Activated T-helper 9 cell treated with anti-CD3 and anti-CD28 coated beads, Interleukin-2, amount 50 U/mL, for 16 hours (primary cell): Measurements from ENCODE around the gene TMEM98.
A peak's percentile ranks its signal among the peaks of the same experiment; 100 is the strongest.
"Not testable (repeated sequence)": the region's sequence is repeated elsewhere in the genome, so short reads cannot be mapped to it uniquely, and the experiment has no call there.

Experiments
- DNase-seq: peaks from one replicate; pipeline ENCODE4 v3.0.0-alpha.2; 2020; ENCODE audit warnings: low read depth

The TMEM98 gene, protein sequence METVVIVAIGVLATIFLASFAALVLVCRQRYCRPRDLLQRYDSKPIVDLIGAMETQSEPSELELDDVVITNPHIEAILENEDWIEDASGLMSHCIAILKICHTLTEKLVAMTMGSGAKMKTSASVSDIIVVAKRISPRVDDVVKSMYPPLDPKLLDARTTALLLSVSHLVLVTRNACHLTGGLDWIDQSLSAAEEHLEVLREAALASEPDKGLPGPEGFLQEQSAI

DNA sequence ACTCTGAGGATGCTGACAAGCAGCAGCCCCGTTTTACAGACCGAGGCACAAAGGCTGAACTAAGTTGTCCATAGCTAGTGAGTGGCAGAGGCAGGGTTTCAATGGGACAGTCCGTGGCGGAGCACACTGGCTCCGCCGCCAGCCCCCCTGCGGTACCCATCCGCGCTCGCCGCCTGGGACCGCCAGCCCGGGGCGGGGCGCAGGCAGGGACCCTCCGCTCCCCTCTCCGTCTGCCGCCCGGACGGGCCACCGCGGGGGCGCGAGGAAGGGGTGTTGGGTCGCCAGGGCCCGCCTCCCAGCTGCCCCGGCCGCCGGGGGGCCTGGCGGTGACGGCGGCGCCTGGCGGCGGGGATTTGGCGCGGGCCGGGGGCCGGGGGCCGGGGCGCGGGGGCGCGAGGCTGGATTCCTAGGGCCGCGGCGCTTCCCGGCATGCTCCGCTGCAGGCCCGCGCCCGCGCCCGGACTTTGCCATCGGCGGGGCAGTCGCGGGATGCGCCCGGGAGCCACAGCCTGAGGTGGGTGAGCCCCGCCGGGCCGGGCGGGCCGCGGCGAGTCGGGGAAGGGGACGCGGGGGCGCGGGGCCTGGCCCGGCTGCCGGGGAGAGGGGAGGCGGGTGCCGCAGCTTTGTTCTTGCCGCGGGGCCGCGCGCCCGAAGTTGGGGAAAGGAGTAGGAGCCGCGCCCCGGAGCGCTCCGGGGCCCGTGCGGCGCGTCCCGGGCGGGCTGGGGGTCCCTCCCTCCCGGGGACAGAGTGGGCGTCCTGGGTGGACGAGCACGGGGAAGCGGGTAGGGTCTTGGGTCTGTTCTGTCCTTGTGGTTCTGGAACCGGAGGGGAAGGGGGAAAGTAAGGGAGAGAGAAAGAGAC, at the start of gene TMEM98:
TSS of gene TMEM98 (plus strand) at position 430 of the 862 bp plus-strand sequence. CDS start 3,376 bp downstream, outside the sequence.
- no peak for DNase-seq

DNA sequence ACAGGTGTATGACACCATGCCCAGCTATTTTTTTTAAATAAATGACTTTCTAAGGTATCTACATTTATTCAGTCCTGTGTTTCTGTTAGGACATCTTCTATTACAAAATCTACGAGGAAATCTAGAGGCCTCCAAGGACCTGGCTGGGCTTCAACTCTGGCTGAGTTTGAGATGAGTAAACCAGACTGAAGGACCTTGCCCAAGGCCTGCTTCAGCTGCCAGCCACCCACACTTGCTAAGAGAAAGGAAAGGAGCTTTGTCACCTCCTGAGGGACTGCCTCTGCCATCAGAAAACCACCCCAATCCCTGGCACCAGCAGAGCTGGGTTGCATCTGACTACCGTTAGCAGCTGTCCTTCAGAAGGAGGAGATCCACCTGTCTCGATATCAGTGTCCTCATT, 49.7 kb upstream of the TMEM98 start:
- no peak for DNase-seq

DNA sequence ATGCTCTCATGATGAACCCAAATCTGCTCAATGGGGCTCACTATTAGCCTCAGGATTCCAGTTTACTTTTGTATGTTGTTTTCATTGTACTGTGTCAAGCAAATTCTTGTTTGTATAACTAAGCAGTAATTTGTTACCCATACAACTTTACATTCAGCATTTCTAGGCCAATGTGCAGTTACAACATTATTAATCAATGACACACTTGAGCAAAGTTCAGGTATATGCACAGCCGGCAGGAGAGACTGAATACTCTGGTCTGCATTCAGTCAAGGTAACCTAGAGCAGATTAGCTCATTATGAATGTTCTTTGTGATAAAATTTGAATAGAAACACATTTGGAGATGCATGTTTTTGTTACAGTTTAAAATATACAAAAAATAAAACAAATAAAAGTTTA, 48.8 kb upstream of the TMEM98 start:
- DNase-seq = no peak

DNA sequence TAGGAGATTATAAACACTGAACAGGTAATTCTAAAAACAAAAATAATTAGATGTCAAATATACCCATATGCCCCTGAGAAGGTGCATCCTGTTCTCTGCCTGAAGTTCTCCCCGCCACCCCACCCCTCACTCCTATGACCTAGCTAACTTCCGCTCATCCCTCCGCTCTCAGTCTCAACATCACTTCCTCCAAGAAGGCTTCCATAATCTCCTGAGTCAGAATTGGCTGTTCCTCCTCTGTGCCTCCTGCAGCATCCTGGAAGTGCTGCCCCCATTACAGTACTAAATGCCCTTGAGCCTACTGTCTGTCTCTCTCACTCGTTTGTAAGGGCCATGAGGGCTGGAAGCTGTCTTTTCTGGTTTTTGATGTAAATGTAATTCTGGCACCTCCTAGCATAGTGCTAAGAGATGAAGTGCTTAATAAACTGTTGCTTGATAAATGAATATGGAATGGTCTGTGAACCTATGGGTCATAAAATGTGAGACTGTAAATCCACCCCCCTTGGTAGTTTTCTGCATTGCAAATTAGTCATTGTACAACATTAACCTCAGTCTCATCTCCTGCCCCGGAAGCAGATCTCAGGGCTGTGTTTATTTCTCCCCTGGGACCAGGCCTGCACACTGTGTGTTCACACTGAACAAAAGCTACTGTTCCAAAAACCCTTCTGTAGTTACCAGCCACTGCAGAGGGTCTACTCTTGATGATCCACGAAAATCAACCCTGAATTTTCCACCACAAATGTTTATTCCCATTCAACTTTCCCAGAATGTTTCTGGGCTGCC, 47.1 kb upstream of the TMEM98 start:
- no peak for DNase-seq

DNA sequence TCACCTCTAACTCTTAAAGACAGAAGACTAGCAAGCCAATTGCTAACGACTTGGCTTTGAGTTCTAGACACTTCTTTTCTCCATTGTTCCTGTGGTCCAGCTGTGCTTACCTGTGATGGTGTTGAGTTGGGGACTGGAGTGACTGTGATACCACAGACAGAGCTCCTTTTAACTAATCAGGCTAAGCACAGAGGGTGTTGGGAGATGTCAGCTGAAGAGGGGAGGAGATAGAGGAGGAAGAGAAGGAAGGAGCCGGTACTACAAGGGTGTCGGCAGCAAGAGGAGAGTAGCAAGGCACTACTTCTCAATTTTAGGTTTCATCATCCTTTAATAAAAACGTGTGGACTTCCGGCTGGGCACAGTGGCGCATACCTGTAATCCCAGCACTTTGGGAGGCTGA, 45.9 kb upstream of the TMEM98 start:
- DNase-seq = no peak

DNA sequence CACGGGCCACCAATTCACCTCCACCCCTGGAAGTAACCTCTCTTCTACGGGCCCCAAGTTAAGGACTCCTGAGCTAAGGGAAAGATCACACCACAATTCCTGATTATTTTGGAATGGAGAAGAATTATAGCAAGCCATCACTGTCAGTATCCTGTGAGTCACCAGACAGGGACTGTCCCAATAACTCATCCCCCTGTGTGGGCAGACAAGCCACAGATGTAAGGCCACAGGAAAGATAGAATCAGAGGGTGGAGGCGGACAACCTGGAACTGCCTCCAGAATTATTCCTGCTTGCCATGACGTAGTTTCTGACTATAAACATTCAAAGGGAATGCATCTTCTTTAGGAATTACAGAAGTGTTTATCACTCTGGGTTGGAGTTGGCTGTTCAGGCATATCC, 45.2 kb upstream of the TMEM98 start:
- DNase-seq = no peak

DNA sequence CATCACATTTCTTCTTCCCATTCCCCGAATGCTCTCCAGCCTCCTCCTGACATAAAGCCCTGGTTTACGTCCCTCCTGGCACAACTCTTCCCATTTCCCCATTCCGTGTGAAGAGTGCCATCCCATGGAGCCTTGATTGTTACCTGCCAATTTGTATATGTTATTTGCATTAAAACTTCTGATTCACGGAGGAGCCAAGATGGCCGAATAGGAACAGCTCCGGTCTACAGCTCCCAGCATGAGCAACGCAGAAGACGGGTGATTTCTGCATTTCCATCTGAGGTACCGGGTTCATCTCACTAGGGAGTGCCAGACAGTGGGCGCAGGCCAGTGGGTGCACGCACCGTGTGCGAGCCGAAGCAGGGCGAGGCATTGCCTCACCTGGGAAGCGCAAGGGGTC, 41.0 kb upstream of the TMEM98 start:
- not testable (repeated sequence) for DNase-seq

DNA sequence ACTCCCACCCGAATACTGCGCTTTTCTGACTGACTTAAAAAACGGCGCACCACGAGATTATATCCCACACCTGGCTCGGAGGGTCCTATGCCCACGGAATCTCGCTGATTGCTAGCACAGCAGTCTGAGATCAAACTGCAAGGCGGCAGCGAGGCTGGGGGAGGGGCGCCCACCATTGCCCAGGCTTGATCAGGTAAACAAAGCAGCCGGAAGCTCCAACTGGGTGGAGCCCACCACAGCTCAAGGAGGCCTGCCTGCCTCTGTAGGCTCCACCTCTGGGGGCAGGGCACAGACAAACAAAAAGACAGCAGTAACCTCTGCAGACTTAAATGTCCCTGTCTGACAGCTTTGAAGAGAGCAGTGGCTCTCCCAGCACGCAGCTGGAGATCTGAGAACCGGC, 40.5 kb upstream of the TMEM98 start:
- not testable (repeated sequence) for DNase-seq

DNA sequence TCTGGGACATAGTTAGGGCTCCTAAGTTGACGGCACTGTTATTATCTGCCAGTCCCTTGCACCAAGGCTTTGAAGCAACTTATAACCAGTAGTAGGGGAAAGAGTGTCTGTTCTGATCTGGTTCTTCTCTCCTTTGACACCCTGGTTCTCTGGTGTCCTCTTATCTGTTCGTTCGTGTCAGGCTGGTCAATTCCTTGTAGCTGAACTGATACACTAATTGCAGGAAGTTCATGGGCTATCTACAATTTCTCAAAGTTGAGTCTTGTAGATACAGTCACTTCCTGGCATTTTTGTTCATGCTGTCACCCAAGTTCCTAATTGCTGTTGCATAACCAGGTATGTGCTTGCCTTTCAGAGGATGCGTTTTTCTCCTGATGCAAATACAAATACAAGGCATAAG, 33.7 kb upstream of the TMEM98 start:
- DNase-seq = no peak

DNA sequence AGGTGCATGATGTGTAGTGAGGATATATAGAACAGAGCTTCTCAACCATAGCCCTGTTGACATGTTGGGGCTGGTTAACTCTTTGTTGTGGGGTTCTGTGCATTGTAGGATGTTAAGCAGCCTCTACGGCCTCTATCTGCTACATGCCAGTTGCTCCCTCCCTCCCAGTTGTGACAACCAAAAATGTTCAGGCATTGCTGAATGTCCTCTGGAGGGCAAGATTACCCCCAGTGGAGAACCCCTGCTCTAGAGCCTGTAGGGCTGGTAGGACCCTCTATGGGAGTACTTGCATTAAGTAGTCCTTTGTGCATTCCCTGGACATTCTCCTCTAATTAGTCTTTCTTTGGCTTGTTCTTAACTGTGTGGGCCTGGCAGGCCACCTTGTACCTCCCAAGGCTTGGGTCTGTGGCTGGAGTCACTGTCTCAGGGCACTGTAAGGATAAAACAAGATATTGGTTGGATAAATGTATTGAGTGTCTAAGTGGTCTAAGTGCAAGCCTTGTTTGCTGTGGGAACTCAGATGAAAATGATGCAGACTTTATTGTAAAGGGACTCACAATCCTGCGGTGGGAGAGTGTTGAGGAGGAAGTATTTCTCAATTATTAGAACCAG, 31.2 kb upstream of the TMEM98 start:
- no peak for DNase-seq

DNA sequence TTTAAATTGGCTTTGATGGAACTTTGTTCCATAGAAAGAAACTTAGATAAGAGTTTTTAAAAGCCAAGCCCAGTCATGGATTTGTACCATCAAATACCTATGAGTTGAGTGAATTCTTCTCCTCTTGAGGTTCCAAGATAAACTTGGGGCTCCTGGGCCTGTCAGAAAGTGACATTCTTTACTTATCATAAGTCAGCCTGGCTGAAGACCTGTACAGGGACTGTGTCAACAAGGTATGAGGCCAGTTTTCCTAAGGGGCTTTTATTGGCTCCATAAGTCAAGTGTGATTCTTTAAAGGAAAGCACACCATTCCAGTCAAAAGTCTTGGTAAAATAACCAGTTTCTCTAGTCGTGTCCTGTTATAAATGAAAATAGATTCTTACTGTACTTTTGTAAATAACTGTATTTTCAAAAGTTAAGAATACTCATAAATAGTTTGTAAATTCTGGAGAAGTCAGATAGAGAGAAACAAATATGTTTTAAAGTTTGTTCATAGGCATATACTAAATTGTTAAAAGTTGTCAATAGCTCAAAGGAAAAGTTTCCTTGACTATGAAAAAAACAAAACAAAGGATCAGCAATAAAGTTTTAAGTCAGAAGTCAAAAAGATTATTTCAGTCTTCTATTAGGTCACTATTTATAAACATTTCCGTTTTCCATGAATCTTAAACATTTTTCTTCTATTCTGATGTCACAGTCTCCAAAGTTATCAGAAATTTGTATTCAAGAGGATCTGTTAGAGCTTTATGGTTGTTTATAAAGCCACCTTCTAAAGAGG, 28.5 kb upstream of the TMEM98 start:
- DNase-seq = no peak

DNA sequence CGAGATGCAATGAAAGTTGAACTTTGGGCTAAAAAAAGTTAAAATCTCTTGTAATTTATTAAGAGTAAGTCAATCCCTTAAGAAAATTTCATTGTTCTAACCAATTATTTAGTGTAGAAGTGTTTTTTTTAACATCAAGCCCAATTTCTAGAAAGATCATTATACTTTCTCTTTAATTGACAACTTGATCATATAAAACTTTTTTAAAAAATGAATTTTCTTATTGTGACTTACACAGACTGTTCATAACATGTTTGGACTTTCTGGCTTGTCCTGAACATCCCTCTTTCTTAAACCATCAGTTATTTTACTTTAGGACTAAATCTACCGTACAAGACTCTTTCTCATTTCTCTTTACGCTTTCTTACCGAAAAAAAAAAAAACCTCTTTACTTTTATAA, 26.2 kb upstream of the TMEM98 start:
- DNase-seq = no peak

DNA sequence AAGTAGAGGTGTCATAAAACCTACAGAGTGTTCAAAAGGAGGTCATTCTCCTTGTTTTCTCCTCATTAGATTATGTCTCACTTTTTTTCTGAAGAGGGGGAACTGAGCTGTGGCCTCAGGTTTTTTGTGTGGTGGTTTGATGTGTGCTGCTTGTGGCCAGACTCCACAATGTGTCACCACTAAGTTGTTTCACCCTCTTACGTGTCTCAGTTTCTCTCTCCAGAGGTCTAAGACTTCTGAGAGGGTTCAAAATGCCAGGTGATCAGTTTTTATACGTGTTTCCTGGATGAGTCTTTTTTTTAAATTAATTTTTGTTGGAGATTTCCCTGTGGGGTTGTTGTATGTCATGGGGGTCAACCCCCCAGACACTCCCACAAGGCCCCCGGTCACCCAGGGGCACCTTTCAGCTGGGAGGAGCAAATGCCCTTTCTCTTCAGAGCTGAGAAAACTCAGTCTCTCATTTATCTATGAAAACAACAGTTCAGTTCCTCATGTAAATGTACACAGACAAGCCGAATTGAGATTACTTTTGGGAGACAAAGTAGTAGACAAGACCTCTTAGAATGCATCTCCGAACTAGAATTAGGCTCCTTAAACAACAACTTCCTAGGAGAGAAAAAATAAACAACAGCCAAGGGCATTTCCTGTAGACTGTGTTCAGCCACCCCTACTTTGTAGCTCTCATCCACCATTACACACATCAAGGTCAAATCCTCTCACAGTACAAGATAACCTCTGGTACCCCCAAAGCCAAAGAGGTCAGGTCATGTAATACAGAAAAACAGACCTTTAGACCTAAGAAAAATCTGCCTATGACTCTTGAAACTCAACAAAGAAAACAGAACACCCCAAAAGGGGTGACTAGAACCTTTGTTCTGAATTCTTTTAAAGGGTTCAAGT, 23.9 kb upstream of the TMEM98 start:
- DNase-seq = no peak

DNA sequence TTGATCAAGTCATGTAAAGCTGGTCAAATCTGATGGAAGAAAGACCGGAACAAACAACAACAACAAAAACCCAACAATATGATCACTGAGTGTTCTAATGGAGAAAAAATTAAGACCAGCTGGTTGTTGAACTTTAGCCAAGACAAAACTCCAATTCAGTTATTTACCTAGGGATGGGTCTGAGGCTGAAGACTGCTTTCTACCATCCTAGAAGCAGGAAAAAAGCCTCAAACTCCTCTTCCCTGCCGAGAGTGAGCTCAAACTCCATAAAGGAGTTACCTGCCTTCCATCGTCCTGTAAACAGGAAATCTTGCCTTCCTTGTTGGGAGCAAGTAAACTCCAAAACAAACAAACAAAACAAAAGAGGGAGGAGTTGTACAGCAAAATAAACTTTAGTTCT, 23.1 kb upstream of the TMEM98 start:
- no peak for DNase-seq

DNA sequence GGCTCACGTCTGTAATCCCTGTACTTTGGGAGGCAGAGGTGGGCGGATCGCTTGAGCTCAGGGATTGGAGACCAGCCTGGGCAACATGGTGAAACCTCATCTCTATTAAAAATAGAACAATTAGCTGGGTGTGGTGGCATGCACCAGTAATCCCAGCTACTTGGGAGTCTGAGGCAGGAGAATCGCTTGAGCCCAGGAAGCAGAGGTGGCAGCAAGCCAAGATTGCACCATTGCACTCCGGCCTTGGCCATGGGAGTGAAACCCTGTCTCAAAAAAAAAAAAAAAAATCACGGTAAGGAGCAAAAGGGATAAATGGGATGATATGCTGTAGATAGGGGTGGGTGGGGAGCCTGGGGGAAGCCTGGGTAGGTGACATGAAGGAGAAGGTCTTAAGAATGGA, 20.4 kb upstream of the TMEM98 start:
- DNase-seq = no peak

DNA sequence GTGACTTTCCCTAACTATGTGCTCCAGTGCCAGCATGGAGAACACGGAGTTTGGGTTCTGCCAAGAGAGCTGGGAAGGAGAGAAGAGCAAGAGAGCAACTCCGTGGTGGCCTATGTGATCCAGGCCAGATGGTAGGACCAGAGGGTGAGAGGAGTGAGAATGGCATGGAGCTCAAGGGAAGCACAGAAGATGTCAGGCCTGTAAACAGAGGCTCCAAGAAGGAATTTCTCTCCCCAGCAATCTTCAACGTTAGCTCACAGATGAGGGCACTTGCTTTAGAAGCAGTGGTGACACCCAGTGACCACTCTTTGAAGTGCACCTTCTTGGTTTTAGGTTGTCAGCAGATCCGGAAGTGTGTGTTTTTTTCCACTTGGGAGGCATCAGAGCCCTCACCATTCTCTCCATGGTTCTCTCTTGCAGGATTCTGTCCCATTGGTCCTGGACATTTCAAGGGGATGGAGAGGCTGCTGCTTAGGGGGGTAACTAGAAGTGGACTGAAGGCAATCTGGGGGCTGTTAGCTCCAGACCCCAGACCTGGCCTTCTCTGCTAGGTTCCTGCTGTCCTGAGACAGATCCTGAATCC, 18.1 kb upstream of the TMEM98 start:
- peak; percentile 16 for DNase-seq

DNA sequence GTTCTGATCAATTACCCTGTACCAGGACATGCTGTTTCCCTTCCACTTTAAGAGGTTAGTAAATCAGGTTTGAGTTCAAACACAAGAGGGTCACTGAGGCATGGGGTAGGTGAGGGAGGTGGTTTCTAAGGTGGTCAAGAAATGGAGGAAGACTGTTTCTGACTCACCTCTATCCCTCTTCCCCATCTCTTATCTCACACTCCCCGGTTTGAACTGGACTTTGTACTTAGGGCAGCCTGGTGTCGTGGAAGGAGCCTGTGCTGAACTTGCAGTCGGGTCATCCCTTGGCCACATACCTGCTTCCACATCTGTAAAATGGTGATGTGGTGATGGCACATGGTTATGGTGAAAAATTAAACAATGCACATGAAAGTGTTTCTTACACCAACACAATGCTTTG, 17.2 kb upstream of the TMEM98 start:
- DNase-seq = no peak

DNA sequence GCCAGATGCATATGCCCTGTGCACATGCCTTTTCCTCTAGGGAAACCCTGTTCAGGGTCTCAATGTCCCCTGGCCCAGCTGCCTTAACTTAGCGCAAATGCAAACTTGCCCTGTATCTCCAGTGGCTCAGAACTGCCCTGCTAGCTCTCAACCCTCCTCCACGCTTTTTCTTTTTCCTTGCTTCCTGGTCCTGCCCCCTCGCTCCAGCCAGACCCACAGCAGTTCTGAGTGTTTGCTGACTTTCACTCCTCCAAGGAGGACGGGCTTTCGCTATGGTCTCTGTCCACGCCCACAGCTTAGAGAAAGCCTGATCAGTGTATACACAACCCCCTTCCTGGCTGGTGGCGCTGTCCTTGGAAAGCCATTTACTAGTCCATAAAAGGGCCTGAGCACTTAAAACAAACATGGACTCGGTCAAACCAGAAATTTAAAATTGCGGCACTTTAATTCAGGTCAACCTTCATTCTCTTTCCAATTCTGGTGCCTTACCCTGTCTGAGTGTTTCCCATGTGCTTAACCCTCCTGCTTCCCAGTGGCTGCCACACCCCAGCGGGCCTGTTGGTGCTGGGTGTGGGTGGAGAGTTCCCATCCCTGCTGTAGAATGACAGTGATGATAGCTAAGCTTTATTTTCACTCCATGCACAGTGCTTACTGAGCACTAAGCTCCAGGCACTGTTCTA, 15.6 kb upstream of the TMEM98 start:
- DNase-seq = no peak

DNA sequence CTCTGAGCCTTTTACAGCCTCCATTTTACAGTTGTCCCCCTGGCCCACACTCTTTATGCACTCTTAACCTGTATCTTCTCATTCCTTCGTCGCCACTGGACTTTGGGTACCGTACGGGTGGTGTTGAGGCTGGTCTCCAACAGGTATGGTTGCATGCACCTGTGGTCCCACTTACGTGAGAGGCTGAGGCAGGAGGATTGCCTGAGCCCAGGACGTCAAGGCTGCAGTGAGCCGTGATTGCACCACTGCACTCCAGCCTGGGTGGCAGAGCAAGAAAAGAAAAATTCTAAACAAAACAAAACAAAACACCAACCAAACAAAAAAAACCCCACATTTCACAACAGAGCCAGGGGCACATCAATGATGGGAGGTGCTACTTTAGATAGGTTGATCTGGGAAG, 14.4 kb upstream of the TMEM98 start:
- DNase-seq = no peak

DNA sequence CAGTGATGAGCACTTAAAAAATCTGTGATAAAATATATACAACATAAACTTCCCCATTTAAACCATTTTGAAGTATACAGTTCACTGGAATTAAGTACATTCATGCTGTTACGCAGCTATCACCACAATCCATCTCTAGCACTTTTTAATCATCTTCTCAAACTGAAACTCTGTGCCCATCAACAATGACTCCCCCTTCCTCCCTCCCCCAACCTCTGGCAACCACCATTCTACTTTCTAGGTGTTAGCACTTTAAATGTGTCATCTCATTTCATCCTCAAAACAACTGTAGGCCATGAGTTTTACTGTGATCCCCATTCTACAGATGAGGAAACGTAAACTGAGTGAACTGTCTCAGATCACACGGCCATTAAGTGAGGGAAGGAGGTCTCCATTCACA, 13.8 kb upstream of the TMEM98 start:
- DNase-seq = no peak
